Sigmoid colon (tissue), 7 donors: Measurements from ENCODE around the gene XYLT1. TPM values are rescaled to one million over a fixed set of nuclear protein-coding genes. Genes with fewer than 3 reads are reported as not detected.

Experiments used
- DNase-seq: peaks from one replicate; pipeline ENCODE4 v3.0.0-alpha.2; 2019
- H3K27ac ChIP-seq, 4 donors: fragments of 200-600 bp; sonication (generic); one replicate each; pipeline ENCODE4 v1.5.1; 2016 to 2019; ENCODE audit warnings: mild to moderate bottlenecking in 1 of 4
- H3K27me3 ChIP-seq, 3 donors: fragments of 200-600 bp; sonication (generic); one replicate each; pipeline ENCODE4 v1.5.1; 2019; ENCODE audit warnings: mild to moderate bottlenecking in 1 of 3
- H3K36me3 ChIP-seq, 4 donors: fragments of 200-600 bp; sonication (generic); one replicate each; pipeline ENCODE4 v1.5.1; 2016 to 2019
- H3K4me1 ChIP-seq, 4 donors: fragments of 200-600 bp; sonication (generic); one replicate each; pipeline ENCODE4 v1.5.1; 2017 to 2019
- H3K4me3 ChIP-seq, 4 donors: fragments of 200-600 bp; sonication (generic); one replicate each; pipeline ENCODE4 v1.5.1; 2017 to 2019; ENCODE audit warnings: mild to moderate bottlenecking in 2 of 4, moderate library complexity in 1 of 4
- H3K9me3 ChIP-seq, 4 donors: fragments of 200-600 bp in 3 of 4; sonication (generic) in 3 of 4; one replicate each; pipeline versions ENCODE4 v1.5.1 to v1.6.1; 2013 to 2019
- CTCF ChIP-seq, 4 experiments: fragments of 450-650 bp in 3 of 4; fragments of 200-600 bp in 1 of 4; IDR thresholded peaks; one replicate each; pipeline ENCODE4 v1.5.1; 2016 to 2019; ENCODE audit warnings: antibody characterized with exemption in 4 of 4, mild to moderate bottlenecking in 3 of 4, moderate library complexity in 2 of 4
- EP300 ChIP-seq, 4 donors: sonication (generic); formaldehyde crosslinking; IDR thresholded peaks; one replicate each; pipeline ENCODE4 v1.6.1; 2017; ENCODE audit warnings: antibody characterized with exemption in 4 of 4
- POLR2A ChIP-seq, 2 donors: fragments of 450-650 bp; IDR thresholded peaks; one replicate each; pipeline ENCODE4 v1.6.1; 2016; ENCODE audit warnings: antibody characterized with exemption in 2 of 2, mild to moderate bottlenecking in 2 of 2, moderate library complexity in 2 of 2
- POLR2AphosphoS5 ChIP-seq, 4 donors: sonication (generic); formaldehyde crosslinking; IDR thresholded peaks; one replicate each; pipeline ENCODE4 v1.6.1; 2017; ENCODE audit warnings: antibody characterized with exemption in 4 of 4
- WGBS, 2 donors: extraction: QIAGEN DNeasy Blood & Tissue Kit; methylation state at CpG; one replicate each; pipeline ENCODE4 v1.1.7; 2013; 5-methylcytosine and 5-hydroxymethylcytosine counted together
- intact Hi-C: fragments of 100-400 bp; cut with DNase I; formaldehyde crosslinking; loops from one replicate; pipeline ENCODE4 v1.15.1; 2023
- polyA plus RNA-seq, 3 donors: library from polyadenylated mRNA; stranded (reverse); fragments of 200-250 nt; gene quantifications; one replicate each; pipeline ENCODE4 v1.2.3, GENCODE V29; 2013
- total RNA-seq, 4 donors: library from RNA; depleted of rRNA; stranded (reverse); fragments of >200 nt; gene quantifications; one replicate each; pipeline ENCODE4 v1.1.0, GENCODE V29; 2016
- donor health status: healthy with polysubstance abuse.
- donor health status: Bipolar disorder and iron deficiency.
- donor health status: healthy.

Gene XYLT1
- total and polyA plus RNA-seq, 7 donors: 0.60 to 33.2 (median 23.0) TPM

GRCh38 chr16:17325476-17326143 lies 145.2 kb downstream of the XYLT1 start:
- no peak for DNase-seq
- H3K4me3 ChIP-seq: no peak overlapping the region
- no peaks in the 10 kb centered on the region for H3K9me3 ChIP-seq
- 87 to 90% methylated on average over 8 of the region's 8 CpGs for WGBS, 2 donors
- no peaks in the 10 kb centered on the region for H3K36me3 ChIP-seq
- H3K4me1 ChIP-seq: peaks cover 0 to 47% (median 45%) of the 10 kb centered on the region in 4 donors
- TF ChIP-seq POLR2AphosphoS5 (IDR thresholded peaks at IDR 0.05) (no peak), EP300 (IDR thresholded peaks at IDR 0.05) (no peak), POLR2A (IDR thresholded peaks at IDR 0.05) (no peak), CTCF (IDR thresholded peaks at IDR 0.05) (no peak)
- peak overlapping the region in 1 of 4 donors; percentile 92 for H3K27ac ChIP-seq
- H3K27me3 ChIP-seq: no peaks in the 10 kb centered on the region
- intact Hi-C loops: no loop called here

GRCh38 chr16:17324451-17324850 lies 146.3 kb downstream of the XYLT1 start:
- TF ChIP-seq POLR2A (IDR thresholded peaks at IDR 0.05) (no peak), EP300 (IDR thresholded peaks at IDR 0.05) (no peak), CTCF (IDR thresholded peaks at IDR 0.05) (no peak), POLR2AphosphoS5 (IDR thresholded peaks at IDR 0.05) (no peak)
- no peaks in the 10 kb centered on the region for H3K27me3 ChIP-seq

DNA sequence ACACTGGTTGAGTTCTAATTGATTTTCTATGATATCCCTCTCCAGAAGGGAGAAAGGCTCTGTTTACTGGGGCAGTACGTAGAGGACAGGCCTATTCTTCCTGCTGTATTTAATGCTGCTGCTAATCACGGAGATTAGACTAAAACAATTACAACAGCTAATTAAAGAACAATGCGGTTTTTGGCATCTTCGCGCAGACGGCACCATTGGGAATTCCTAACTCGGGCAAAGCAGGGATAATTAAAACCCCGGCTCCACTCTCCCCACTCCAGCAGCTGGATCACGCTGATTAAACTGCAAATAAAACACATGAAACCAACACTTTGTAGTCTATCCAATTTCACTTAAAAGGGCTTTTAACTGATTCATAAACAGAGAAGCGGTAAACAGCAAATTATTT lies 147.6 kb downstream of the XYLT1 start:
- peak overlapping the region in 3 of 4 donors; percentile 40 to 47 (median 41) for H3K27ac ChIP-seq

More at GRCh38 chr16:17324451-17324850, 146.3 kb downstream of the XYLT1 start:
- no peak for DNase-seq
- H3K9me3 ChIP-seq: no peaks in the 10 kb centered on the region
- H3K4me3 ChIP-seq: no peak overlapping the region
- 87 to 88% methylated on average over 10 of the region's 10 CpGs for WGBS, 2 donors
- intact Hi-C loops: no loop called here
- H3K4me1 ChIP-seq: peaks cover 0 to 56% (median 46%) of the 10 kb centered on the region in 4 donors
- H3K36me3 ChIP-seq: no peaks in the 10 kb centered on the region
- H3K27ac ChIP-seq: peak overlapping the region in 3 of 4 donors; percentile 40 to 47 (median 41)

DNA sequence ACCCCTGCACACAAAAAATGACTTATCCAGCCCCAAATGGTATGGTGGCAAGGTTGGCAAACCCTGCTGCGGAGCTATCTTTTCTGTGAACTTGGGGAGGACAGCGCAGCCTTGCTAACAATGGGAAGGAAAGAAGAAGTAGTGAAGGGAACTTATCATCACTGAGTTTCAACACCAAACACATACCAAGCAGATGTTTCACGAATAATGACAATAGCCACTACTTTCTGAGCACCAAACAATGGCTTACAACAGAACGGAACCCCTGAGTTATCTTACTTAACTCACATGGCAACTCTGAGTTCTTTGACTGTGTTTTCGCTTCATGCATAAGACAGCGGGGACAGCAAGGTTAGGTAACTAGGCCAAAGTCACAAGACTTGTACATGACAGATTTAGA lies 148.9 kb downstream of the XYLT1 start:
- DNase-seq: no peak
- Histone ChIP-seq H3K9me3 (no peaks in the 10 kb centered on the region), H3K27ac (peak overlapping the region in 3 of 4 donors; percentile 40 to 41 (median 40)), H3K4me3 (no peak overlapping the region), H3K36me3 (no peaks in the 10 kb centered on the region), H3K4me1 (peaks cover 0 to 52% (median 44%) of the 10 kb centered on the region in 4 donors), H3K27me3 (no peaks in the 10 kb centered on the region)
- no peak for TF ChIP-seq CTCF (IDR thresholded peaks at IDR 0.05)
- no peak for TF ChIP-seq POLR2A (IDR thresholded peaks at IDR 0.05)
- TF ChIP-seq POLR2AphosphoS5 (IDR thresholded peaks at IDR 0.05): no peak
- no peak for TF ChIP-seq EP300 (IDR thresholded peaks at IDR 0.05)
- intact Hi-C loops: no loop called here
- 76 to 78% methylated on average over 6 of the region's 6 CpGs for WGBS, 2 donors

More for the DNA sequence above, 147.6 kb downstream of the XYLT1 start:
- Histone ChIP-seq H3K36me3 (no peaks in the 10 kb centered on the region), H3K27me3 (no peaks in the 10 kb centered on the region), H3K9me3 (no peaks in the 10 kb centered on the region), H3K4me3 (no peak overlapping the region), H3K4me1 (peaks cover 0 to 57% (median 45%) of the 10 kb centered on the region in 4 donors)
- intact Hi-C loops: no loop called here
- TF ChIP-seq POLR2A (IDR thresholded peaks at IDR 0.05) (no peak), POLR2AphosphoS5 (IDR thresholded peaks at IDR 0.05) (no peak), CTCF (IDR thresholded peaks at IDR 0.05) (no peak), EP300 (IDR thresholded peaks at IDR 0.05) (no peak)
- 80 to 81% methylated on average over 10 of the region's 10 CpGs for WGBS, 2 donors
- DNase-seq: no peak
